ENCODE results near the gene RCAN2. TPM values are rescaled to one million over a fixed set of nuclear protein-coding genes. Genes with fewer than 3 reads are reported as not detected.

RCAN2 gene
- total and polyA plus RNA-seq, 9 of the 15 experiments (the other 6 are each of a cell fraction or from before 2014, with no cell fraction given) = 0.04 TPM; not detected in 8

DNA sequence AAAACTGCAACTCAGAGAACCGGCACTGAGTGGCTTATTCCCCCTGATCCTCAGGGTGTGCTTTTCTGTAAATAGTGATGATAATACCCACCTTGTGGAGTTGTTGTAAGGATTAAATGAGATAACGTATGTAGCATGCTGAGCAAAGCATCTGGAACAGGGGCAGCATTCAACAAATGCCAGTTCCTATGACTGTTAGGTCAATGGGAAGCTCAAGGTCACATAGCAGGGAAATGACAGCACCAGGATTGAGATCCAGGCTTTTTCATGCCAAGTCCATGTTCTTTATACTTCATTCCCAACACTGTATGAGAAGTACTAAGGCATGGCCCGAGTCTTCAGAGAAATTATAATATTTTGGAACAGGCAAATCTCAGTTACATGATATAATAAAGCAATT is 5.1 kb downstream of the RCAN2 start:
- ATAC-seq (no peak), FAIRE-seq (no peak), DNase-seq (ENCODE audit: extremely low read depth in 1 of 4, low spot score in 3 of 4) (no peak)
- no peak for TF ChIP-seq HLTF (IDR thresholded peaks at IDR 0.05)
- no peak for TF ChIP-seq YBX1 (IDR thresholded peaks at IDR 0.05)
- TF ChIP-seq ZNF3 (CRISPR knock-in tag; IDR thresholded peaks at IDR 0.05) = no peak
- TF ChIP-seq ZNF780A (CRISPR knock-in tag; IDR thresholded peaks at IDR 0.05) = no peak
- no peak for TF ChIP-seq ZNF644 (tag; IDR thresholded peaks at IDR 0.05; ENCODE audit: low read depth)
- no peak for TF ChIP-seq RCOR1 (IDR thresholded peaks at IDR 0.05; ENCODE audit: borderline replicate concordance in 1 of 2, low read depth in 2 of 2, low read length in 2 of 2)
- TF ChIP-seq BHLHE40 (IDR thresholded peaks at IDR 0.05; ENCODE audit: low read length) = no peak
- no peak for TF ChIP-seq ZNF79 (CRISPR knock-in tag; IDR thresholded peaks at IDR 0.05; ENCODE audit: low read depth)
- TF ChIP-seq, protein P1, sequence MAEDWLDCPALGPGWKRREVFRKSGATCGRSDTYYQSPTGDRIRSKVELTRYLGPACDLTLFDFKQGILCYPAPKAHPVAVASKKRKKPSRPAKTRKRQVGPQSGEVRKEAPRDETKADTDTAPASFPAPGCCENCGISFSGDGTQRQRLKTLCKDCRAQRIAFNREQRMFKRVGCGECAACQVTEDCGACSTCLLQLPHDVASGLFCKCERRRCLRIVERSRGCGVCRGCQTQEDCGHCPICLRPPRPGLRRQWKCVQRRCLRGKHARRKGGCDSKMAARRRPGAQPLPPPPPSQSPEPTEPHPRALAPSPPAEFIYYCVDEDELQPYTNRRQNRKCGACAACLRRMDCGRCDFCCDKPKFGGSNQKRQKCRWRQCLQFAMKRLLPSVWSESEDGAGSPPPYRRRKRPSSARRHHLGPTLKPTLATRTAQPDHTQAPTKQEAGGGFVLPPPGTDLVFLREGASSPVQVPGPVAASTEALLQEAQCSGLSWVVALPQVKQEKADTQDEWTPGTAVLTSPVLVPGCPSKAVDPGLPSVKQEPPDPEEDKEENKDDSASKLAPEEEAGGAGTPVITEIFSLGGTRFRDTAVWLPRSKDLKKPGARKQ (CRISPR knock-in tag; IDR thresholded peaks at IDR 0.05) = no peak
- no peak for TF ChIP-seq ZNF24 (IDR thresholded peaks at IDR 0.05)
- TF ChIP-seq NFIX (CRISPR knock-in tag; IDR thresholded peaks at IDR 0.05; ENCODE audit: low read depth) = no peak
- no peak for TF ChIP-seq HDAC2 (IDR thresholded peaks at IDR 0.05)
- TF ChIP-seq CBX2 (IDR thresholded peaks at IDR 0.05; ENCODE audit: insufficient read depth, low read length, poor library complexity, severe bottlenecking) = no peak
- TF ChIP-seq, protein P2, sequence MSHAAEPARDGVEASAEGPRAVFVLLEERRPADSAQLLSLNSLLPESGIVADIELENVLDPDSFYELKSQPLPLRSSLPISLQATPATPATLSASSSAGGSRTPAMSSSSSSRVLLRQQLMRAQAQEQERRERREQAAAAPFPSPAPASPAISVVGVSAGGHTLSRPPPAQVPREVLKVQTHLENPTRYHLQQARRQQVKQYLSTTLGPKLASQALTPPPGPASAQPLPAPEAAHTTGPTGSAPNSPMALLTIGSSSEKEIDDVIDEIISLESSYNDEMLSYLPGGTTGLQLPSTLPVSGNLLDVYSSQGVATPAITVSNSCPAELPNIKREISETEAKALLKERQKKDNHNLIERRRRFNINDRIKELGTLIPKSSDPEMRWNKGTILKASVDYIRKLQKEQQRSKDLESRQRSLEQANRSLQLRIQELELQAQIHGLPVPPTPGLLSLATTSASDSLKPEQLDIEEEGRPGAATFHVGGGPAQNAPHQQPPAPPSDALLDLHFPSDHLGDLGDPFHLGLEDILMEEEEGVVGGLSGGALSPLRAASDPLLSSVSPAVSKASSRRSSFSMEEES (CRISPR knock-in tag; IDR thresholded peaks at IDR 0.05) = no peak
- TF ChIP-seq TEAD1 (CRISPR knock-in tag; IDR thresholded peaks at IDR 0.05) = no peak
- TF ChIP-seq ZNF124 (CRISPR knock-in tag; IDR thresholded peaks at IDR 0.05) = no peak
- no peak for TF ChIP-seq MCM7 (IDR thresholded peaks at IDR 0.05)
- no peak for TF ChIP-seq CBFA2T3 (IDR thresholded peaks at IDR 0.05)
- no peak for TF ChIP-seq HCFC1 (IDR thresholded peaks at IDR 0.05; ENCODE audit: low read depth, low read length)
- in situ Hi-C loops (cut with MboI) (no loop called here), intact Hi-C loops (cut with micrococcal nuclease) (no loop called here)
- ChIA-PET POLR2A (no interaction called here), CTCF (ENCODE audit: low intra/inter-chr PET ratio) (no interaction called here)
- Histone ChIP-seq H3K9me1 (ENCODE audit: control insufficient read depth, insufficient read depth, low read length) (no peaks in the 10 kb centered on the region), H3K4me3 (no peak overlapping the region), H3K27me3 (ENCODE audit: control insufficient read depth in 2 of 2, insufficient read depth in 2 of 2, low read length in 2 of 2) (peaks cover 0 to 8% of the 10 kb centered on the region in 2 experiments; a peak in 2 of 5 replicates), H3K9me3 (replicated peaks; ENCODE audit: control insufficient read depth, insufficient read depth, low read depth, low read length) (no peaks in the 10 kb centered on the region), H4K20me1 (replicated peaks; ENCODE audit: control insufficient read depth, insufficient read depth, low read length) (no peaks in the 10 kb centered on the region), H3K9ac (ENCODE audit: insufficient read depth in 1 of 2, low read depth in 2 of 2, low read length in 2 of 2) (no peak overlapping the region), H2AFZ (ENCODE audit: low read depth, low read length) (no peak overlapping the region), H3K4me2 (ENCODE audit: insufficient read depth, low read length) (no peak overlapping the region), H3K4me1 (replicated peaks in 1 of 2; ENCODE audit: control insufficient read depth in 2 of 2, insufficient read depth in 2 of 2, low read length in 2 of 2) (peaks cover 0 to 3% of the 10 kb centered on the region in 2 experiments; a peak in 2 of 5 replicates), H3K36me3 (ENCODE audit: control insufficient read depth, insufficient read depth, low read length) (no peaks in the 10 kb centered on the region), H3K79me2 (ENCODE audit: control insufficient read depth, insufficient read depth, low read length) (no peaks in the 10 kb centered on the region), H3K27ac (ENCODE audit: extremely low read depth, low read depth, low read length) (no peak overlapping the region)
- BruUV-seq (replicated peaks) = no TSS peak
- WGBS (ENCODE audit: insufficient coverage, low coverage, missing lambda C conversion rate) = 4% methylated on average over 3 of the region's 3 CpGs

Measured in K562 (cell line).